Heart left ventricle (tissue), 13 donors: ENCODE data around the gene ARHGAP11A.

Source experiments
- POLR2A ChIP-seq, 2 donors: fragments of 450-650 bp; IDR thresholded peaks; one replicate each; pipeline ENCODE4 v1.6.1; 2017; ENCODE audit warnings: antibody characterized with exemption in 2 of 2, mild to moderate bottlenecking in 2 of 2, moderate library complexity in 2 of 2
- TF ChIP-seq, protein P1 (sequence below), 12 donors: fragments of 200-600 bp; sonication (generic) in 4 of 12; IDR thresholded peaks; one replicate each; pipeline versions ENCODE4 v1.5.0 to v1.8.0; 2018 to 2022; ENCODE audit warnings: antibody characterized with exemption in 12 of 12, mild to moderate bottlenecking in 5 of 12
- donor health status: ischemic (EF 13 %, LVEDD 7.1; RV severe dilation, severe dysfunction).
- donor health status: DM: no; HTN: yes; CAD: no.
- donor health status: DM: no; HTN: no; CAD: no.
- donor health status: ischemic (EF 25% LVEDD 6.9; RV normal size, moderate dysfunction).
- donor health status: ischemic (EF 25% LVEDD 5.7; RV mildly dilated, moderate dysfunction).
- donor health status: ischemic (EF 35%, LVEDD 5.7; RV mildly dilated, moderate dysfunction).
- donor health status: nonischemic (EF 11% LVEDD 7.7; RV severe dilation, severe dysfunction).
- donor health status: DM: yes; HTN: yes; CAD: no.
- donor health status: PGD.
- donor health status: ischemic (EF 29% LVEDD 5.4; RV normal size, mild dysfunction).
- donor health status: nonischemic (EF 23%, LVEDD 6.1; RV moderate dilation, normal function).

DNA sequence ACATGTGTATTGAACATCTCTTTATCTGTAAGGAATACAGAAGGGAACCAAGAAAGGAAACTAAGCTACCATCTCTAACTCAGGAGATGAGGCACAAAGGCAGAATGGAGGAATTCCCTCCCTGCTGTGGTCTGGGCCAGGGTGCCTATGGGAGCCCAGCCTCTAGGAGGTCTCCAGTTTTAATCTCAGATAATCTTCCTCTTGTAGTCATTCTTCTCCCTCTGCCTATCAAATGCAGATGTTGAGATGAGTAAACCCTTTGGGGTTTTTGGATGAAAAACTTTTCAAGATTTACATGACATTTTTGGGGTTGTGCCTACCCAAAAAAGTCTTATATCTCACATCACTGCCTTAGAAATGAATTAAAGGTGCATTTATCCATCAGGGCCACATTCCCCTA lies 49.5 kb downstream of the ARHGAP11A start:
- no peak for TF ChIP-seq POLR2A (IDR thresholded peaks at IDR 0.05)
- TF ChIP-seq, protein P1, sequence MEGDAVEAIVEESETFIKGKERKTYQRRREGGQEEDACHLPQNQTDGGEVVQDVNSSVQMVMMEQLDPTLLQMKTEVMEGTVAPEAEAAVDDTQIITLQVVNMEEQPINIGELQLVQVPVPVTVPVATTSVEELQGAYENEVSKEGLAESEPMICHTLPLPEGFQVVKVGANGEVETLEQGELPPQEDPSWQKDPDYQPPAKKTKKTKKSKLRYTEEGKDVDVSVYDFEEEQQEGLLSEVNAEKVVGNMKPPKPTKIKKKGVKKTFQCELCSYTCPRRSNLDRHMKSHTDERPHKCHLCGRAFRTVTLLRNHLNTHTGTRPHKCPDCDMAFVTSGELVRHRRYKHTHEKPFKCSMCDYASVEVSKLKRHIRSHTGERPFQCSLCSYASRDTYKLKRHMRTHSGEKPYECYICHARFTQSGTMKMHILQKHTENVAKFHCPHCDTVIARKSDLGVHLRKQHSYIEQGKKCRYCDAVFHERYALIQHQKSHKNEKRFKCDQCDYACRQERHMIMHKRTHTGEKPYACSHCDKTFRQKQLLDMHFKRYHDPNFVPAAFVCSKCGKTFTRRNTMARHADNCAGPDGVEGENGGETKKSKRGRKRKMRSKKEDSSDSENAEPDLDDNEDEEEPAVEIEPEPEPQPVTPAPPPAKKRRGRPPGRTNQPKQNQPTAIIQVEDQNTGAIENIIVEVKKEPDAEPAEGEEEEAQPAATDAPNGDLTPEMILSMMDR (IDR thresholded peaks at IDR 0.05): no peak
